ENCODE measurements around the gene FBXO28.

DNA sequence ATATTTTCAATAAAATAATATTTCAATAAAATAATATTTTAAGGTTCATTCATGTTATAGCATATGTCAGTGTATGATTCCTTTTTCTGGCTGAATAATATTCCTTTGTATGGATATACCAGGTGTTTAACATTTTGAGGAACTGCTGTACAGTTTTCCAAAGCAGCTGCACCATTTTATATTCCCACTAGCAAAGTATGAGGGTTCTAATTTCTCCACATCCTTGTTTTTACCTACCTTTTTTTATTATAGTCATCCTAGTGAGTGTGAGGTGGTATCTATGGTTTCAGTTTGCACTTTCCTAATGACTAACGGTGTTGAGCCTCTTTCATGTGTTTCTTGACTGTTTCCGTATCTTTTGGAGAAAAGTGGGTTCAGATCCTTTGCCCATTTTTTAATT, 74.4 kb downstream of the FBXO28 start:
- no peak for TF ChIP-seq CTCF (conservative IDR thresholded peaks at IDR 0.05; ENCODE audit: low read length)
- TF ChIP-seq EZH2phosphoT487 (IDR thresholded peaks at IDR 0.05; ENCODE audit: borderline replicate concordance): no peak
